CD4-positive, CD25-positive, alpha-beta regulatory T cell (primary cell): ENCODE measurements around the gene KRABD2. TPM values are rescaled to one million over a fixed set of nuclear protein-coding genes. Genes with fewer than 3 reads are reported as not detected.

Experiments
- ATAC-seq, 2 donors: fragments of 150-1000 bp; cut with Tn5 transposase; one replicate each; pipeline ENCODE4 v1.10.0; 2021; ENCODE audit warnings: low read depth in 2 of 2, moderate number of reproducible peaks in 2 of 2, moderate library complexity in 1 of 2
- DNase-seq, 3 donors: peaks; one replicate each; pipeline versions ENCODE4 v3.0.0 to v3.0.0-alpha.2; 2012 to 2022; ENCODE audit warnings: mixed read lengths in 1 of 3
- H3K27ac ChIP-seq: one replicate; pipeline ENCODE4 v1.7.0; 2013; ENCODE audit warnings: mild to moderate bottlenecking, low read length; ENCODE audit not compliant: insufficient read depth, poor library complexity, severe bottlenecking
- H3K27me3 ChIP-seq: one replicate; pipeline ENCODE4 v1.7.0; 2013; ENCODE audit warnings: low read length; ENCODE audit not compliant: control insufficient read depth, insufficient read depth
- H3K36me3 ChIP-seq: one replicate; pipeline ENCODE4 v1.7.0; 2013; ENCODE audit warnings: mild to moderate bottlenecking, low read length, moderate library complexity; ENCODE audit not compliant: control insufficient read depth, insufficient read depth
- H3K4me1 ChIP-seq: 2 replicates; pipeline ENCODE4 v1.7.0; 2013; ENCODE audit warnings: mild to moderate bottlenecking, low read length; ENCODE audit not compliant: insufficient read depth, control insufficient read depth, poor library complexity, severe bottlenecking
- H3K4me3 ChIP-seq: one replicate; pipeline ENCODE4 v1.7.0; 2013; ENCODE audit warnings: low read depth, mild to moderate bottlenecking, low read length, moderate library complexity
- H3K9me3 ChIP-seq, 2 experiments: 1 replicate in 1 of 2; 2 replicates in 1 of 2; pipeline ENCODE4 v1.7.0; 2013; ENCODE audit warnings: low read length in 2 of 2, mild to moderate bottlenecking in 1 of 2, moderate library complexity in 1 of 2; ENCODE audit not compliant: control insufficient read depth in 2 of 2
- H3K27ac Mint-ChIP-seq, 3 donors: one replicate each; pipeline ENCODE4 v1.8.0; 2020 to 2022; ENCODE audit warnings: mild to moderate bottlenecking in 3 of 3, mixed read lengths in 3 of 3, moderate library complexity in 2 of 3
- H3K27me3 Mint-ChIP-seq: one replicate; pipeline ENCODE4 v1.8.0; 2022; ENCODE audit warnings: mild to moderate bottlenecking, mixed read lengths
- H3K36me3 Mint-ChIP-seq: one replicate; pipeline ENCODE4 v1.8.0; 2020; ENCODE audit warnings: mixed read lengths
- H3K4me1 Mint-ChIP-seq, 4 donors: one replicate each; pipeline ENCODE4 v1.8.0; 2020 to 2022; ENCODE audit warnings: mixed read lengths in 4 of 4, mild to moderate bottlenecking in 1 of 4
- H3K4me3 Mint-ChIP-seq, 4 donors: one replicate each; pipeline ENCODE4 v1.8.0; 2020 to 2022; ENCODE audit warnings: mild to moderate bottlenecking in 4 of 4, mixed read lengths in 4 of 4, moderate library complexity in 3 of 4
- H3K9me3 Mint-ChIP-seq, 7 donors: one replicate each; pipeline ENCODE4 v1.8.0; 2020 to 2022; ENCODE audit warnings: mixed read lengths in 7 of 7, mild to moderate bottlenecking in 3 of 7, moderate library complexity in 2 of 7
- polyA plus RNA-seq, 4 donors: library from polyadenylated mRNA; unstranded; fragments of 300-500 nt; fragmentation: Illumina TruSeq; gene quantifications; one replicate each; pipeline ENCODE4 v1.2.3, GENCODE V29; 2021
- total RNA-seq: library from RNA; stranded (reverse); gene quantifications from one replicate; pipeline ENCODE4 v1.2.3, GENCODE V29; 2022

The KRABD2 gene

DNA sequence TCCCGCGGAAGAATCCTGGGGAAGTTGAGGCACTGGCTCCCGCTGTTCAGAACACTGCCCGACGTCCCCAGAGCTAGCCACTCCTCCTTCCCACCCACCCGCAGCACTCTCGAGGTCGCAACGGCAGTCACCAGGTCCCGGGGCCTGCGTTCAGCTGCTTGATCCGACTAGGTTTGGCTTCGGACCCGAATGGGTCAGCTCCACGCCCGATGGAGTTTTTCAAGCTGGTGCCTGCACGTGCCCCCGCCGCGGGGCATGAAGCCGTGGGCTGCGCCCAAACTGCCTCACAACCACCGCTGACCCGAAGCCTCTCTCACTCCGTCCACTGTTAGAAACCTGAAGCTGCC lies 49.2 kb downstream of the KRABD2 start:
- Mint-ChIP-seq H3K36me3 (no peaks in the 10 kb centered on the region), H3K9me3 (peaks cover 0 to 2% (median 0%) of the 10 kb centered on the region in 7 donors), H3K4me3 (peak overlapping the region in 2 of 4 donors; percentile 36 to 64), H3K4me1 (peaks cover 0 to 16% (median 6%) of the 10 kb centered on the region in 4 donors), H3K27ac (no peak overlapping the region), H3K27me3 (peaks cover 56% of the 10 kb centered on the region)
- Histone ChIP-seq H3K27ac (no peak overlapping the region), H3K27me3 (peaks cover 16% of the 10 kb centered on the region), H3K36me3 (no peaks in the 10 kb centered on the region), H3K4me1 (peaks cover 14% of the 10 kb centered on the region), H3K4me3 (no peak overlapping the region), H3K9me3 (no peaks in the 10 kb centered on the region)
- ATAC-seq (no peak), DNase-seq (no peak)

Other genes with a start within 250 kb of the KRABD2 start
- gene PER1, start 224.3 kb downstream of the KRABD2 start, total RNA-seq = 1,740 TPM
- 1 to 10 TPM; 4.8 to 7.7 (median 6.2) TPM for gene PER1, start 224.3 kb downstream of the KRABD2 start, polyA plus RNA-seq
- gene VAMP2, start 213.8 kb downstream of the KRABD2 start, total RNA-seq = 205 TPM
- gene VAMP2, start 213.8 kb downstream of the KRABD2 start, polyA plus RNA-seq = 10 to 100 TPM; 42.7 to 60.4 (median 59.3) TPM
- 27.3 TPM for gene TMEM107, start 200.3 kb downstream of the KRABD2 start, total RNA-seq
- 10 to 100 TPM; 20.6 to 38.9 (median 29.9) TPM for gene TMEM107, start 200.3 kb downstream of the KRABD2 start, polyA plus RNA-seq
- 10.1 TPM for gene BORCS6, start 186.5 kb downstream of the KRABD2 start, total RNA-seq
- 10 to 100 TPM; 23.6 to 29.9 (median 25.4) TPM for gene BORCS6, start 186.5 kb downstream of the KRABD2 start, polyA plus RNA-seq
- gene AURKB, start 166.1 kb downstream of the KRABD2 start, total RNA-seq = 3.7 TPM
- 1 to 10 TPM; 1.5 to 5.3 (median 3.4) TPM for gene AURKB, start 166.1 kb downstream of the KRABD2 start, polyA plus RNA-seq
- gene CTC1, start 128.6 kb downstream of the KRABD2 start, total RNA-seq = 265 TPM
- gene CTC1, start 128.6 kb downstream of the KRABD2 start, polyA plus RNA-seq = 10 to 100 TPM; 20.2 to 32.4 (median 24.1) TPM
- 13.9 TPM for gene PFAS, start 127.4 kb downstream of the KRABD2 start, total RNA-seq
- gene PFAS, start 127.4 kb downstream of the KRABD2 start, polyA plus RNA-seq = 10 to 100 TPM in 3 of 4 donors, 1 to 10 TPM in 1; 7.4 to 12.7 (median 11.2) TPM
- 40.0 TPM for gene RANGRF, start 88.0 kb downstream of the KRABD2 start, total RNA-seq
- 100 to 1,000 TPM in 2 of 4 donors, 10 to 100 TPM in 2; 87.6 to 131 (median 99.0) TPM for gene RANGRF, start 88.0 kb downstream of the KRABD2 start, polyA plus RNA-seq
- gene SLC25A35, start 81.3 kb downstream of the KRABD2 start, total RNA-seq = 13.7 TPM
- gene SLC25A35, start 81.3 kb downstream of the KRABD2 start, polyA plus RNA-seq = 1 to 10 TPM in 3 of 4 donors, under 1 TPM in 1; 0.64 to 2.7 (median 1.7) TPM
- not detected for gene ARHGEF15, start 66.5 kb downstream of the KRABD2 start, total RNA-seq
- gene ARHGEF15, start 66.5 kb downstream of the KRABD2 start, polyA plus RNA-seq = not detected
- not detected for gene ODF4, start 36.9 kb downstream of the KRABD2 start, total RNA-seq
- gene ODF4, start 36.9 kb downstream of the KRABD2 start, polyA plus RNA-seq = not detected
- 2,192 TPM for gene RPL26, start 6.5 kb upstream of the KRABD2 start, total RNA-seq
- gene RPL26, start 6.5 kb upstream of the KRABD2 start, polyA plus RNA-seq = 1,000 to 10,000 TPM; 1,483 to 1,963 (median 1,650) TPM
- 0.81 TPM for gene RNF222, start 21.1 kb upstream of the KRABD2 start, total RNA-seq
- under 1 TPM in 2 of 4 donors, not detected in 2; 0.19 to 0.27 TPM for gene RNF222, start 21.1 kb upstream of the KRABD2 start, polyA plus RNA-seq
- 240 TPM for gene NDEL1, start 59.2 kb upstream of the KRABD2 start, total RNA-seq
- gene NDEL1, start 59.2 kb upstream of the KRABD2 start, polyA plus RNA-seq = 10 to 100 TPM; 45.6 to 63.6 (median 54.6) TPM